HEK293 (cell line): ENCODE results near the gene ARHGAP26.

Experiments
- CTCF ChIA-PET: fragments of 350-600 bp; formaldehyde crosslinking; extraction: SDS; loops from one replicate; lab custom pipeline; 2021; ENCODE audit warnings: antibody characterized with exemption; lab: Yijun Ruan, JAX
- POLR2A ChIA-PET: fragments of 300-600 bp; formaldehyde crosslinking; extraction: SDS; loops from one replicate; lab custom pipeline; 2020; ENCODE audit warnings: antibody characterized with exemption, inconsistent platforms; lab: Yijun Ruan, JAX
- H3K27ac ChIP-seq: fragments of 200-500 bp; sonication (Bioruptor generic); 2 replicates; pipeline ENCODE4 v1.5.1; 2014; ENCODE audit warnings: low read depth, low read length, control low read depth, inconsistent platforms; ENCODE audit errors: extremely low read depth
- H3K36me3 ChIP-seq, 2 experiments: fragments of 200-500 bp in 1 of 2; sonication (Bioruptor generic) in 1 of 2; 1 replicate in 1 of 2; 2 replicates in 1 of 2; pipeline ENCODE4 v1.5.1; 2014 to 2017; ENCODE audit warnings: inconsistent platforms in 2 of 2, low read length in 2 of 2; ENCODE audit not compliant: control insufficient read depth in 2 of 2, insufficient read depth in 1 of 2
- H3K4me1 ChIP-seq: fragments of 200-500 bp; sonication (Bioruptor generic); 2 replicates; pipeline ENCODE4 v1.5.1; 2014; ENCODE audit warnings: mild to moderate bottlenecking, low read length, inconsistent platforms; ENCODE audit not compliant: control insufficient read depth, insufficient read depth
- H3K4me3 ChIP-seq: 2 replicates; pipeline ENCODE4 v1.5.1; 2011; ENCODE audit warnings: low read depth, mild to moderate bottlenecking, control low read depth, low read length, moderate library complexity
- H3K9me3 ChIP-seq: fragments of 200-500 bp; sonication (Bioruptor generic); 2 replicates; pipeline ENCODE4 v1.5.1; 2014; ENCODE audit warnings: low read depth, low read length, inconsistent platforms; ENCODE audit not compliant: control insufficient read depth, insufficient read depth
- GLIS1 ChIP-seq: fragments of 450-650 bp; formaldehyde crosslinking; IDR thresholded peaks from 2 replicates; pipeline ENCODE4 v1.5.1; 2016; ENCODE audit warnings: missing biosample characterization, missing genetic modification characterization
- MYNN ChIP-seq: fragments of 450-650 bp; formaldehyde crosslinking; IDR thresholded peaks from 2 replicates; pipeline ENCODE4 v1.5.1; 2016; ENCODE audit warnings: missing biosample characterization, missing genetic modification characterization, borderline replicate concordance
- SCRT2 ChIP-seq: fragments of 450-650 bp; formaldehyde crosslinking; IDR thresholded peaks from 2 replicates; pipeline ENCODE4 v1.5.1; 2016; ENCODE audit warnings: missing biosample characterization, missing genetic modification characterization
- SP2 ChIP-seq: fragments of 450-650 bp; formaldehyde crosslinking; IDR thresholded peaks from 2 replicates; pipeline ENCODE4 v1.5.1; 2016; ENCODE audit warnings: missing biosample characterization, missing genetic modification characterization
- SP7 ChIP-seq: fragments of 450-650 bp; formaldehyde crosslinking; IDR thresholded peaks from 2 replicates; pipeline ENCODE4 v1.5.1; 2016; ENCODE audit warnings: missing biosample characterization, missing genetic modification characterization
- TCF7L2 ChIP-seq: IDR thresholded peaks from 2 replicates; pipeline ENCODE4 v1.6.1; 2011; ENCODE audit warnings: low read depth, mild to moderate bottlenecking, inconsistent platforms, low read length, moderate library complexity, borderline replicate concordance
- WT1 ChIP-seq: fragments of 450-650 bp; formaldehyde crosslinking; IDR thresholded peaks from 2 replicates; pipeline ENCODE4 v1.5.1; 2016; ENCODE audit warnings: missing biosample characterization, missing genetic modification characterization
- ZBTB17 ChIP-seq: fragments of 450-650 bp; formaldehyde crosslinking; IDR thresholded peaks from 2 replicates; pipeline ENCODE4 v1.5.1; 2016; ENCODE audit warnings: missing biosample characterization, missing genetic modification characterization
- ZFP69B ChIP-seq: fragments of 450-650 bp; formaldehyde crosslinking; IDR thresholded peaks from 2 replicates; pipeline ENCODE4 v1.5.1; 2016; ENCODE audit warnings: missing biosample characterization, missing genetic modification characterization
- ZNF133 ChIP-seq: fragments of 450-650 bp; formaldehyde crosslinking; IDR thresholded peaks from 2 replicates; pipeline ENCODE4 v1.5.1; 2016; ENCODE audit warnings: missing biosample characterization, missing genetic modification characterization
- ZNF155 ChIP-seq: fragments of 450-650 bp; formaldehyde crosslinking; IDR thresholded peaks from 2 replicates; pipeline ENCODE4 v1.5.1; 2016; ENCODE audit warnings: missing biosample characterization, missing genetic modification characterization
- ZNF174 ChIP-seq: fragments of 450-650 bp; formaldehyde crosslinking; IDR thresholded peaks from 2 replicates; pipeline ENCODE4 v1.5.0; 2017; ENCODE audit warnings: missing biosample characterization, mild to moderate bottlenecking, missing genetic modification characterization
- ZNF214 ChIP-seq: fragments of 450-650 bp; formaldehyde crosslinking; IDR thresholded peaks from 2 replicates; pipeline ENCODE4 v1.5.1; 2017; ENCODE audit warnings: missing biosample characterization, mild to moderate bottlenecking, missing genetic modification characterization, borderline replicate concordance
- ZNF335 ChIP-seq: fragments of 450-650 bp; formaldehyde crosslinking; conservative IDR thresholded peaks from 2 replicates; pipeline ENCODE4 v1.5.1; 2016; ENCODE audit warnings: missing biosample characterization, missing genetic modification characterization
- ZNF350 ChIP-seq: fragments of 450-650 bp; formaldehyde crosslinking; IDR thresholded peaks from 2 replicates; pipeline ENCODE4 v1.5.0; 2017; ENCODE audit warnings: missing biosample characterization, mild to moderate bottlenecking, missing genetic modification characterization
- ZNF433 ChIP-seq: fragments of 450-650 bp; formaldehyde crosslinking; IDR thresholded peaks from 2 replicates; pipeline ENCODE4 v1.5.1; 2016; ENCODE audit warnings: missing biosample characterization, missing genetic modification characterization, low read depth
- ZNF48 ChIP-seq: fragments of 450-650 bp; formaldehyde crosslinking; IDR thresholded peaks from 2 replicates; pipeline ENCODE4 v1.5.1; 2016; ENCODE audit warnings: missing biosample characterization, missing genetic modification characterization
- ZNF571 ChIP-seq: fragments of 450-650 bp; formaldehyde crosslinking; IDR thresholded peaks from 2 replicates; pipeline ENCODE4 v1.5.0; 2017; ENCODE audit warnings: missing biosample characterization, missing genetic modification characterization
- ZNF670 ChIP-seq: fragments of 450-650 bp; formaldehyde crosslinking; IDR thresholded peaks from 2 replicates; pipeline ENCODE4 v1.5.1; 2016; ENCODE audit warnings: missing biosample characterization, missing genetic modification characterization, low read depth
- ZNF747 ChIP-seq: fragments of 450-650 bp; formaldehyde crosslinking; IDR thresholded peaks from 2 replicates; pipeline ENCODE4 v1.5.1; 2016; ENCODE audit warnings: missing biosample characterization, missing genetic modification characterization
- ZNF776 ChIP-seq: fragments of 450-650 bp; formaldehyde crosslinking; IDR thresholded peaks from 2 replicates; pipeline ENCODE4 v1.5.0; 2017; ENCODE audit warnings: missing biosample characterization, missing genetic modification characterization, borderline replicate concordance
- ZSCAN16 ChIP-seq: fragments of 450-650 bp; formaldehyde crosslinking; IDR thresholded peaks from 2 replicates; pipeline ENCODE4 v1.5.1; 2016; ENCODE audit warnings: missing biosample characterization, missing genetic modification characterization
- ZSCAN23 ChIP-seq: fragments of 450-650 bp; formaldehyde crosslinking; IDR thresholded peaks from 2 replicates; pipeline ENCODE4 v1.5.1; 2016; ENCODE audit warnings: missing biosample characterization, missing genetic modification characterization
- TF ChIP-seq, protein P1 (sequence below): fragments of 450-650 bp; formaldehyde crosslinking; IDR thresholded peaks from 2 replicates; pipeline ENCODE4 v1.5.1; 2016; ENCODE audit warnings: missing biosample characterization, missing genetic modification characterization

ARHGAP26 gene

DNA sequence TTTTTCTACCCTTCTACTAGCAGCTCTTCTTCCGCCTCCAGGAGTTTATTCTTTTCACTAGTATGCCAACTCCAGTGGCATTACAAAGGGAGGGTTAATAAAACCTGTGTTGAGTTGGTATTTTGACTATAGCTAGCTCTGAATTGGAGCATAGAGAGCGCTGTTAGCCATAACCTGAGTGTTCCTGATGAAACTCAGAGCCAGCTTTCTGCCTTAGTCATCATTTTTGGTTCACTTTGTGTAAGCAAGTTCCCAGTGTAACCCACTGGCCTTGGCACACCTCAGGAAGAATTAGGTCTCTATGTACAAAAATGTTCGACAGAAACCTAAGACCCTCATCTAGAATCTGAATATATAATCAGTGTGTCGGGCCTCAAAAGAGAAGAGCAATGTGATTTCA is 394.4 kb downstream of the ARHGAP26 start:
- Histone ChIP-seq H3K9me3 (no peaks in the 10 kb centered on the region), H3K4me3 (no peak overlapping the region), H3K27ac (no peak overlapping the region), H3K36me3 (no peaks in the 10 kb centered on the region), H3K4me1 (no peaks in the 10 kb centered on the region)
- TF ChIP-seq ZNF670 (tag by site-specific recombination) (no peak), ZNF571 (tag by site-specific recombination) (no peak)
- POLR2A ChIA-PET, result no interaction called here
- CTCF ChIA-PET, result interaction anchor here (0.7 to 1.5 kb wide), 2 partner anchors 148 to 517 kb away, joined by 4 read pairs; no protein-coding TSS in a partner anchor

DNA sequence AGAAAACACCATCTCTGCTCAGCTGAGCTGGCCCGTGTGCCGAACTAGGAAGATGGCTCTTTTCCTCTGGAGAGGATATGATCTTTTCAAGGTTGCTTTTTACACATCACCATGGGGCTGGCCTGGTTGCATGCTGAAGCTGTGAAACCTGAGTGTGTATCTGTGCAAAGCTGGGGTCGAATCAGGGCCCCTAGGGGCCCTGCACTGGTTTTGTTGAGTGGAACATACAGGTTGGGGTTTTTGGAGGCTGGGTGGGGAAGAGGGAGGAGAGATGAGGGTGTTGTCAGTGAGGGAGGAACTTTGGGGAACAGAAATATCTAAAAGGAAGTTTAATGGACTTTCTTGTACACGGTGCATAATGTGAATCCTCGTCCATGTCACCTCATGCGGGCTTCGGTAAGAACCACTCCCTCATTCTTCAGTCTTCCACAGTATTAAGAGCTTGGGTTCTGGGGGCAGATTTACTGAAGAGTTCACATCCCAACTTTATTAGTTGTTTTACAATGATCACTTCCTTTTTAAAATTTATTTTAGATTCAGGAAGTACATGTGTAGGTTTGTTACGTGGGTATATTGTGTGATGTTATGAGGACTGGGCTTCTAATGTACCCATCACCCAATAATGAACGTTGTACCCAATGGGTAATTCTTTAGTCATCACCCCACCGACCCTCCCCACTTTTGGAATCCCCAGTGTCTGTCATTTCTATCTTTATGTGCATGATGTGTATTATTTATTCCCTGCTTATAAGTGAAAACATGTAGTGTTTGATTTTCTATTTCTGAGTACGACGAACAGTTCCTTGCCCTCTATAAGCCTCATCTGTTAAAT is 395.1 kb downstream of the ARHGAP26 start:
- ChIA-PET CTCF (interaction anchor here (0.7 kb wide), 1 partner anchor 516 kb away, joined by 4 read pairs; no protein-coding TSS in a partner anchor), POLR2A (no interaction called here)
- no peaks in the 10 kb centered on the region for H3K4me1 ChIP-seq

DNA sequence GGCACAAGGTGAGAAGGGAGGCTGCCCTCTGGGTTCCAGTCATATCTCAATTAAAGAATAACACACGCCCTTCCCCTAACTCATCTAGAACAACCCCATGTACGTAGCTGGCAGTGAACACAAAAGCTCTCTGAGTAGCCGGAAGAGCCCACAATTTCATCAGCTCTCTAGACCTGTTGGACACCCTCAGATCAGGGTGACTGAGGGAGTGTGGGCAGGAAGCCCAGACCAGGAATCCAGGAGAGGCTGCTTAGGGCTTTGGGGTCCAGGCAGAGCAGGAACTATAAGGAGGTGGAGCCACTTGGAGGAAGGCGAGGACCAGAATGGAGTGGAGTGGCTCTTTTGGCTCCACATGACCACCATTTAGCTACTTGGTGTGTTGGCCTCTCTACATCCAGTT is 395.9 kb downstream of the ARHGAP26 start:
- Histone ChIP-seq H3K36me3 (no peaks in the 10 kb centered on the region), H3K9me3 (no peaks in the 10 kb centered on the region), H3K4me3 (no peak overlapping the region), H3K4me1 (no peaks in the 10 kb centered on the region), H3K27ac (no peak overlapping the region)
- ChIA-PET POLR2A (no interaction called here), CTCF (no interaction called here)
- TF ChIP-seq ZNF155 (tag by site-specific recombination) (no peak), SCRT2 (tag by site-specific recombination) (peak; percentile 74; the same call in 1 of the 2 replicates), TCF7L2 (no peak), ZNF350 (no peak), ZSCAN23 (tag by site-specific recombination) (no peak), ZNF174 (no peak), WT1 (tag by site-specific recombination) (no peak)

More for the DNA sequence above, 395.1 kb downstream of the ARHGAP26 start:
- Histone ChIP-seq H3K9me3 (no peaks in the 10 kb centered on the region), H3K36me3 (no peaks in the 10 kb centered on the region), H3K27ac (no peak overlapping the region), H3K4me3 (no peak overlapping the region)
- TF ChIP-seq ZNF776 (tag by site-specific recombination) (no peak), SP2 (tag by site-specific recombination) (no peak), ZNF433 (tag by site-specific recombination) (no peak), ZBTB17 (tag by site-specific recombination) (no peak), ZFP69B (tag by site-specific recombination) (no peak), ZNF133 (tag by site-specific recombination) (no peak), ZNF214 (no peak), ZNF747 (tag by site-specific recombination) (no peak), GLIS1 (tag by site-specific recombination) (no peak), SP7 (tag by site-specific recombination) (no peak), ZNF335 (no peak), ZSCAN16 (no peak), ZNF48 (tag by site-specific recombination) (no peak), MYNN (tag by site-specific recombination) (no peak)
- TF ChIP-seq, protein P1, sequence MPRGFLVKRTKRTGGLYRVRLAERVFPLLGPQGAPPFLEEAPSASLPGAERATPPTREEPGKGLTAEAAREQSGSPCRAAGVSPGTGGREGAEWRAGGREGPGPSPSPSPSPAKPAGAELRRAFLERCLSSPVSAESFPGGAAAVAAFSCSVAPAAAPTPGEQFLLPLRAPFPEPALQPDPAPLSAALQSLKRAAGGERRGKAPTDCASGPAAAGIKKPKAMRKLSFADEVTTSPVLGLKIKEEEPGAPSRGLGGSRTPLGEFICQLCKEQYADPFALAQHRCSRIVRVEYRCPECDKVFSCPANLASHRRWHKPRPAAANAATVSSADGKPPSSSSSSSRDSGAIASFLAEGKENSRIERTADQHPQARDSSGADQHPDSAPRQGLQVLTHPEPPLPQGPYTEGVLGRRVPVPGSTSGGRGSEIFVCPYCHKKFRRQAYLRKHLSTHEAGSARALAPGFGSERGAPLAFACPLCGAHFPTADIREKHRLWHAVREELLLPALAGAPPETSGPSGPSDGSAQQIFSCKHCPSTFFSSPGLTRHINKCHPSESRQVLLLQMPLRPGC (tag by site-specific recombination), result no peak
